DND-41 (cell line): ENCODE data around the gene SECISBP2.

Experiments
- CTCF ChIP-seq: IDR thresholded peaks from 2 replicates; pipeline ENCODE4 v1.5.1; 2012; ENCODE audit warnings: borderline replicate concordance, low read length, moderate library complexity, mild to moderate bottlenecking; ENCODE audit not compliant: poor library complexity, severe bottlenecking; ENCODE audit errors: extremely low read depth
- EZH2 ChIP-seq: IDR thresholded peaks from 3 replicates; pipeline ENCODE4 v1.6.1; 2012; ENCODE audit warnings: borderline replicate concordance, low read depth, mild to moderate bottlenecking, moderate library complexity, low read length, inconsistent platforms; ENCODE audit not compliant: severe bottlenecking

DNA sequence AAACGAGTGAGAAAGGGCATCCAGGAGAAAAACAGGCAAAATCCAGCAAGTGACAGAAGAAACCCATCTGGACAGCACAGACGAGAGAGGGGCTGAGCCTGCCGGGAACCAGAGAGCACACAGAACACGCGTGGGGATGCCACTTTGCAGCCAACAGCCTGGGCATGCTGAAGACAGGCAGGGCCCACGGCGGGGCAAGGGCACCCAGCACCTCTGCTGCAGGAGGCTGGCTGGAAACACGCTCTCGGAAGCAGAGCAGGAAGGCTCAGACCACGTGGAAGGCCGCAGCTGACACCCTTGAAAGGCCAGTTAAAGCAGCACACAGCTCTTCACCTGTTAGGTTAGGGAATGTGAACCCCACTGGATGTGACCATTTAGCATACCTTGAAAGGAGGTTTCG is 76.1 kb downstream of the SECISBP2 start:
- TF ChIP-seq CTCF, result no peak
- TF ChIP-seq EZH2, result no peak
